ENCODE measurements around the gene DEPDC1. TPM values are rescaled to one million over a fixed set of nuclear protein-coding genes. Genes with fewer than 3 reads are reported as not detected.
"Not testable (repeated sequence)": the region's sequence is repeated elsewhere in the genome, so short reads cannot be mapped to it uniquely, and the experiment has no call there.

Gene DEPDC1
- polyA plus RNA-seq, 4 donors: 15.0 to 18.3 (median 16.8) TPM

DNA sequence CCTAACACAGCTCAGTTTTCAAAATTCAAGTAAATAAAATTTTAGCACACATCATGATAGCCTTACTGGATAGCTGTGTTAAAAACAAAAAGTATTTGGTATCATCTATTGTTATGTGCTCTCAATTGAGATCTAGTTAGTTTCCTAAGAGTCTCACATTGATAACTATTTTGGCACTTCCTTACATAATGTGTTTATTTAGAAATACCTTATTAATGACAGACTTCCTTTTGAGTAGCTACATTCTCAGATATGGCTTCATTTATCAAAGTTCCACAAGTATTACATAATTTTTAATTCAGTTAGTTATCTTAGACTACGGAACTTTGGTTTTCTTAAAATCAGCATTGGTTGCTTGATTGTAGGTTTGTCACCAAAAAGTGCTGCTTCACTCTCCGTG is 20.3 kb downstream of the DEPDC1 start:
- DNase-seq (ENCODE audit: low read depth in 4 of 4, low spot score in 3 of 4): not testable (repeated sequence)

DNA sequence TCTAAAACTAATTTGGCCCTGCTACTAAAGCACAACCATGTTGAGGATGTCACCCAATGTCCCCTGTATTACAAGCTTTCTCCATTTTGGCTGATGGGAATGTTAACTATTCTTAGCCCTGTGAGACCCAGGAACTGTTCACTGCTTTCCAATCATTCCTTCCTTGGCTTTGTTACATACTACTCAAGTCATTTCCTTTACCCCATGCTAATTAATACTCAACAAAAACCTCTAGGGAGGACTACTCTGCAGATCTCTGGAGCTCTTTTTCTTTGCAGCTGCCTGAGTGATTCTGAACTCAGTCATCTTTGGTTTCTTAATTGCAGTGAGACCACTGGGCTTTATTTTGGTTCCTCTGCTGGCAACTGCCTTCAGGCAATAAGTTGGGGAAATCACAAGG is 23.8 kb downstream of the DEPDC1 start:
- no peak for DNase-seq (ENCODE audit: low read depth in 4 of 4, low spot score in 3 of 4)

DNA sequence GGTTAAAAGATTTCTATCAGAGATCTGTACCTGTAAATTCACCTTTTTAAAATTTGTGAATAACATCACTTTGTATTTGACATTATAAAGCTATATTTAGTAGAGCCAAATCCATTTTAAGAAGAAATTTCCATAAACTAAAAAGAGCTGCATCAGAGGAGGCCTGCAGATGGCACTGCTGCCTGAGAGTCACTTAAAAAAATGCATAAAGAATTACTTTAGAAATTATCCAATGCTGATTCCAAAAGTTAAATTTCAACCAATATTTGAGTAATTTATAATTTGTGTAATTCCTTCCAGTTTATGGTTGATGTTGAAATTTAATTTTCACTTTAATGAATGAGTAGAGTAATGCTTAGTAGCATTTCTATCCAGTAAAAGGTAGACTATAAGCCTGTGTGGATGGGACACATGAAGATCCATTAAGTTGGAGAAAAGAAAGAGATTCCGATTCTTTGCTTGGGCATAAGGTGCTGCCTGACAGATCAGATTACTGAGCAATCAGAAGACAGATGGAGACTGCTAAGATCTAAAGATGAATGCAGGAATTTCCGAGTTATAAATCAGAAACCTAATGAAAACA is 26.4 kb downstream of the DEPDC1 start:
- no peak for DNase-seq (ENCODE audit: low read depth in 4 of 4, low spot score in 3 of 4)

DNA sequence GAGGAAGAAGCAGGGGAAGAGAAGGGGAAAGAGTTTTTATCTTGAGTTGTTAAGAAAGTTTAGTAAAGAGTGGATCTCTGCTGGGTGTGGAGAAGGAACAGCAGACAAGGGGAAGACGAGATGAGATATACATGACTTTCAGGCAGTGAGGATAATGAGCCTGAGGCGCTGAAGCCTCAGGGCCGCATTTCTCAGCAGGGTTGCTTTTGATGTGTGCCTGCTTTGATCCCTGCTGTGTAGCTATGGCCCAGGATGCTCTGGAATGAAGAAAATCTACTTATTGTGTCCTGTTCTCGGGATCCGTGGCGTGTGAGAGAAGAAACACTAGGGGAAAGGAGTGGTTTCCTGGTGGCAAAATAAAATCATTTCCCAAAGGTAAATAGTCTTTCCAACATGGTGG is 32.0 kb downstream of the DEPDC1 start:
- DNase-seq (ENCODE audit: low read depth in 4 of 4, low spot score in 3 of 4): no peak

DNA sequence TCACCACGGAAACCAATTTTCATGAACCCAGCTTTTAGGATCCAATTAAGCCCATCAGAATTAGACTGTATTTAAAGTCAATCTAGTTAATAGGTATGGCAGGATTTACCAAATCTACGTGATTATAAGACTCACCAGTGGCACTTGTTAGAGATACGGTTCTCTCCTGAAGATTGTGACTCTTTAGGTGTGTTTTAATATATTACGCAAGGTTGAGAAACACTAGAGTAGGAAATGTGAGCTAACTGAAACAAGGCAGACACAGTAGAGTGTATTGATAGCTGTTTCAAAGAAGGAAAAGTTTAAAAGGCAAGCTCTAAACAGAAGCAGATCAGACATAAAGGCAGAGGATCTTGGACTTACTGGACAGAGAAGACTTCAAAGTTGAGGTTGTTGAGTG is 35.9 kb downstream of the DEPDC1 start:
- no peak for DNase-seq (ENCODE audit: low read depth in 4 of 4, low spot score in 3 of 4)

DNA sequence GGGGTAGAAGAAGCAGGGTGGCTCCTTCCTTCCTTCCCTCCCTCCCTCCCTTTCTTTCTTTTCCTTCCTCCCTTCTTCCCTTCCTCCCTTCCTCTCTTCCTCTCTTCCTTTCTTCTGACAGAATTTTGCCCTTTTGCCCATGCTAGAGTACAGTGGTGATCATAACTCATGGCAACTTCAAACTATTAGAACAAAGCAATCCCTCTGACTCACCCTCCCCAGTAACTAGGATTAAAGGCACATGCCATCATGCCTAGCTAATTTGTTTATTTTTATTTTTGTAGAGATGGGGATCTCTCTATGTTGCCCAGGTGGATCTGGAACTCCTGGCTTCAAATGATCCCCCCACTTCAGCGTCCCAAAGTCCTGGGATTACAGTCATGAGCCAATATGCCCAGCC is 37.1 kb downstream of the DEPDC1 start:
- no peak for DNase-seq (ENCODE audit: low read depth in 4 of 4, low spot score in 3 of 4)

DNA sequence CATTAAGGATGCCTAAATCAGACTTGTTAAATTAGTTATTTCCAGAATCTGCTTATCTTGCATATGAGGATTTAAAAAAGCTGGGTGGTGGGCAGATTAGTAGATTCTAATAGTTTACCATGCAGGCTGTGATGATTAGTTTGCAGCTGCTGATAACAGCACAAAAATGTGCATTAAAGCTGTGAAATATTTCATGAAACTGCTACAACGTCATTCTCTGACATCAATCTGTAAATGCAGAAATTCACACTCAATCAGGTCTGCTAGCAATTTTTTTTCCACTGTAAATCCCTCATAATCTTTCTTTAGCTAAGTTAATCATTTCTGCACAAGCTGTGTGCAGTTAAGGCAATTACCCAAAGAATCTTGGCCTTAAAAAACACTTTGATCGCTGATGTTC is 37.8 kb downstream of the DEPDC1 start:
- DNase-seq (ENCODE audit: low read depth in 4 of 4, low spot score in 3 of 4): no peak

DNA sequence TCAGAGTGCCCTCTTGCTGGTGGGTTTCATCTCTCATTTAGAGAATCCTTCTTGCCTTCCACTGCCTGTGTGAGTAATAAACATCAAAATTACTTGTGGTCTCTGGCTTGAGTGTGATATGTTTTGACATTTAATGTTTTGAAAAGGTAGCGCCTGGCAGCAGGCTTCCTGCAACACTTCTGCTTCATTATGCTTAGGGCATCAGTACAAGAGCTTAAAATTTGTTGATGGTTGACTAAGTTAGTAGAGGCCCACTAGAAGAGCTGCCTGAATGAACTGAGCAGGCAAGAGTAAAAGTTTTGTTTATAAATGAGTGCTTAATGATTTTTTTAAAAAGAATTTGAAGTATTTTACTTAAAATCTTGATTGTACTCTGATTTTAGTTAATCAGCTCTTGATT is 40.7 kb downstream of the DEPDC1 start:
- no peak for DNase-seq (ENCODE audit: low read depth in 4 of 4, low spot score in 3 of 4)

DNA sequence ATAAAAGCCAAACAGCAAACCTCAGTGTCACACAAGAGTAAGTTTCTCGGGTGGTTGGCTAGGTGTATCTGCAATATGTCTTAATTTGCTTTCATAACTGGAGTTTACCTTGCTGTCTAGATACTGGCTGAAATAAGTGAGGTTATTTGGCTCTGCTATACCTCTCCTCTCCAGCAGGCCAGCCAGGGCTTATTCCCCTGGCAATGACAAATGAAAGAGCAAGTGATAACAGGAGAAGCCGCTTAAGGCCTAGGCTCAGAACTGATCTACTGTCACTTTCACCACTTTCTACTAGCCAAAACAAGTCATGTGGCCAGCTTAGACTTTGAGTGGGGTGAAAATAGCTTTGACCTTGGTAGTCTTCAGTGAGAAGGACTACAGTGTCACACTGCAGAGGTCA is 42.3 kb downstream of the DEPDC1 start:
- DNase-seq (ENCODE audit: low read depth in 4 of 4, low spot score in 3 of 4): no peak

DNA sequence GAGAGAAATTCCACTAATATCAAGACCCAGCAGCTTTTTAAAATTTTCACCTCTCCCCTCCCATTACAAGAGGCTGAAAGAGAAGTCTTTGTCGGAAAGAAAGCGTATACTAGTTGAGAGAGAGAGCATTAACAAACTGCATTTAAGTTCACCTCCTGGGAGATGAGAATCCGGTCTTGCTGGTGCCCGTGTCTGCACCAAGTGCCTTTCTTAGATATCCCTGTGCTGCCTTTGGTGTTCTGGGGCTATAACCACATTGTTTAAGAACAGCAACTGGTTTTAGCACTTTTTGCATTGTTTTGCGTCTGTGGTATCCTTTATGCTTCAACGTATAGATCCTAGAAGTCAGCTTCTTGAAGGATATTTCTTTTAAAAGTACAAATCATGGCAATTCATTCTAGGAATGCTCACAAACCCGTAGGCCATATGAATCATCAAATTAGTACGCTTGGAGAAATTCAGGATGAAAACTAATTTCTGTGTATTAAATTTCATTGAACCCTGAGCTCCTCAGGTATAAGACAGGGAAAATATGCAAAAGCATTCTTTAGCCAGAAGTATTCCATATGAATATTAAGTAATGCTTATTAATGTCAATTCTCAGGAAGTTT is 43.7 kb downstream of the DEPDC1 start:
- DNase-seq (ENCODE audit: low read depth in 4 of 4, low spot score in 3 of 4): no peak

DNA sequence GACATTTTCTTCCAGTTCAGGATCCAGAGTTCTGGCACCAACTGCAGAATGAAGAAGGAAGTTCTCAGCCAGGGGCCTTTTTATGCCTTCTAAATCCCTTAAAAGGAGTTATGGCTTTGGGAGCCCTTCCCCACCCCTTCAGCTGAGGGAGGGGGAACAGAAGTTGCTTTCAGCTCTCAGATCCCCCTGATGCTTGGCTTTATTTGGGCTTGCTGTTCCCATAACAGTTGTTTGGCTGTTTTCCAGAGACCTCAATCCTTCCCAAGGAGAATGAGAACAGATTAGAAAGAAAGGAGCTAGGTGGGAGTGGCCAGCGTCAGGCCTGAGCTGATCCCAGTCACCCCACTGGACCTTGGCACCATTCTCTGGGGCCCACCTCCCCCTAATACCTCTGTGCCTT is 47.0 kb downstream of the DEPDC1 start, which contains the start of gene RPE65:
Gene RPE65 (minus strand): TSS at position 54 of the 400 bp plus-strand sequence. CDS start 49 bp downstream, at position 5.
- no peak for DNase-seq (ENCODE audit: low read depth in 4 of 4, low spot score in 3 of 4)

DNA sequence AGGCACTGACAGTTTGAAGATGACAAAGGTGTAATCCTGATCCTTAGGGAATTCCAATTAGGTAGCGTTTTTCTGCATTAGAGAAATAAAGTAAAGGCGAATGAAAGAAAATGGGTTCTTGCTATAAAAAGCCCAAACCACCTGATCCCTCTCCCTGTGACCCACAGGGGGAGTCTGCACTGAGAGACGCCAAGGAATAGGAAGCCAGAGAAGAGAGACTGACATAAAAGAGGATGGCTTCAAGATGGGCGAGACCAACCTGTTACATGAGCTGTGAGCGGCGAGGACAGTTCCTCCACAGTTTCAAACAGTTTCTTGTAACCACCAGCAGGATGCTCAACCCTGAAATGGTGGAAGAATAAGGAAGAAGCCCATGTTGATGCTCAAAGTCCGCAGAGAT is 48.5 kb downstream of the DEPDC1 start:
- no peak for DNase-seq (ENCODE audit: low read depth in 4 of 4, low spot score in 3 of 4)

DNA sequence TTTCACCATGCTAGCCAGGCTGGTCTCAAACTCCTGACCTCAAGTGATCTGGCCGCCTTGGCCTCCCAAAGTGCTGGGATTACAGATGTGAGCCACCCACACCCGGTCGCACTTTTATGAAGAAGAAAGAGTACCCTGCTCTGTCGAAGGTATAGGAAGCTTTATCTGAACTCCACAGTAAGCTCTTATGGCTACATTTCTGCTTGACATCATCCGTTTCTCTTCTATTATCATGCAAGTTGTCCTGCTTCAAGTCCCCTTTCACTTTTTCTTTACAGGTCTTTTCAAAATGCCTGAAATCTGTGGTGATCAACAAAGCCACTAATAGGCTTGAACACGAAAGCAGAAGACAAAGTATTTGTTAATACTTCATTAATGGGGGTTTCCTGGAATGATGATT is 51.2 kb downstream of the DEPDC1 start:
- DNase-seq (ENCODE audit: low read depth in 4 of 4, low spot score in 3 of 4): no peak

DNA sequence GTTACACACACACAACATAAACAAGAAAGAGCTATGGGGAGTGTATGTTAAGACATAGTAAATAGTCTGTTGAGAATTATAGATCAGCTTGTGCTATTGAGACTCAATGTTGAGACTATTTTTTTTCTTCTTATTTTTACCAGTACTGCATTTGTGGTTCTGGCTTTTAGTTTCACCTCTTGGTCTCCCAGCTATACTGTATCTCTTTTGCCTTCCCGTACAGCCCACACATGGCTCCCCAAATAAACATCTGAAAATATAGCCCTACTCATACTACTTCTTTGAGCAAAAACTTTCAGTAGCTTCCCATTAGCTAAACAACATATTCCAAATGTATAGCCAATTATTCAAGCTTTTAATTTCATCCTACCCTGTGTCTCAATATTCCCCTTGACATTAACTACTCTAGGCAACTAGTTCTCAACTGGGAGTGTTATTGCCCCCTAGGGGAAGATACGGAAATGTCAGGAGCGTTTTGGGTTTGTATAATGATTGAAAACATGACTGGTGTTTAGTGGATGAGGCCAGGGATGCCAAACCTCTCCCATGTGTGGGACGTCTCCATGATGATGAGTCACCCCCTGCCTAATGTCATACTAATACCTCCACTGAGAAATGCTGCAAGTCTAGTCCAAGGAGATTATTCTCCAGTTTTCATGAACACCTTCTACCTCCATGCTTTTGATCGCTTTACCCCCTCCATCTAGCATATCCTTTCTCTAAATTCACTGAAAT is 53.9 kb downstream of the DEPDC1 start:
- no peak for DNase-seq (ENCODE audit: low read depth in 4 of 4, low spot score in 3 of 4)

DNA sequence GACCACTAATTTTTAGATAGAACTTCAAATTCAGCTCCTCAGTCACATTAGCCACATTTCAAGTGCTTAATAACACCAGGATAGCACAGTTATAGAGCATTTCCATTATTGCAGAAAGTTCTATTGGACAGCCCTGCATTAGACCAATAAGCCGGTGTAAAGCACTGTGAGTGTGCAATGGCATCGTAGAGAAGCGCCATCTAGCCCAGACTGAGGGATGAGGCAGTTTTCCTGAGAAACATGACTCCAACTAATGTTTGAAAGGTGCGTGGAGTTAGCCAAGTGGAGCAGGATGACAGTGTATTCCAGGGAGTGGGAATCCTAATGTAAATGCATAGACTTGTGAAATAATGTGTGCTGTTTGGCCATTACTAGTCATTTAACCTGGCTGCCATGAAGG is 54.9 kb downstream of the DEPDC1 start:
- no peak for DNase-seq (ENCODE audit: low read depth in 4 of 4, low spot score in 3 of 4)

DNA sequence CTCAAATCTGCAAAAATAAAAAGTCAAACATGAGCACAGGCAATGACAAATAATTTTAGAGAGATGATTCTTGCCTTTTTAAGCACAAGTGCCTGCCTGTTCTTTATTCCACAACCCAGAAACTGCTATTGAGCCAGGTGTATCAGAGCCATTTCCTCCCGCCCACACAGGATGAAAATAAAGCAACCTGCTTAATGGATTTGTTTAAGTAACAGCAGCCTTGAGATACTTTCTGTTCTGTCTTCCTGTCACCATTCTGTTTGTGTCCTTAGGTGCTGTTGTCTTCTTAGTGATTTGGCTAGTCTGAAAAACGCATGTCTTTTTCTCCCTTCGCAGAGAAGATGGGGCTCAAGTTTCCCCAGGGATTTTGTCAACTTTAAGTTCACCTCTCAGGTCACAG is 58.6 kb downstream of the DEPDC1 start:
- no peak for DNase-seq (ENCODE audit: low read depth in 4 of 4, low spot score in 3 of 4)

DNA sequence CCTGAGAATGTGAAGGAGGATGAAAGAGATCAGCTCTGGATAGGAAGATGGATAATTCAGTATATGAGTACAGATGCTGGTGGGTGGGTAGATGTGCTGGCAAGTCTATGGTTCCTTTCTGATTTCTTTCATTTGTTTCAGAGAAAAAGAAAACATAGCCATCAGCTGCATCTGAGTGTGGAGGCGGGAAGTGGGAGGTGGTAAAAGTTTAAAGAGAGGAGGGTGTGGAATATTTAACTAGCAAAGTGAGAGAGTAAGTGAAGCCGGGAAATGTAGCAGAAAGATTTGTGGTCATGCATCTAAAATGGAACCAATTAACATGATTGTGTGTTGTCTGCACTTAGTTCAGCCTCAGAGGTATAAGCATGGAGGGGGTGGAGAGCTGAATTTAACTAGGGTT is 63.5 kb downstream of the DEPDC1 start:
- DNase-seq (ENCODE audit: low read depth in 4 of 4, low spot score in 3 of 4): no peak

DNA sequence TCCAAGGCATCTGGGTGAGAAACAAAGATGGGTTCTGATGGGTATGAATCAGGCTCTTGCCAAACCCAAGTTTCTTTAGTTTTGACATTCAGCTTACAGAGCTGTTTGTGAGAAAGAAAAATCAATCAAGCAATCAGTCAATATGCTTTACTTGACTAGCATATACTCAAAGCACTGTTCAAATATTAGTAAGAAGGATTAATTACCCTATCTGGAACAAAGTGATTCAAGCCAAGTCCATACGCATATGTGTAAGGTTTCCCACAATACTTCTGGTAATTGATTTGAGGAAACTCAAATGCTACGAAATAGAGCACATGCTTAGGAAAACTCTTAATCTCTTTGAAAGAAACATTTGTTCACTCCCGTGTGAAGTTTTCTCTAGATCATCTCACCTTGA is 65.8 kb downstream of the DEPDC1 start:
- DNase-seq (ENCODE audit: low read depth in 4 of 4, low spot score in 3 of 4): no peak

DNA sequence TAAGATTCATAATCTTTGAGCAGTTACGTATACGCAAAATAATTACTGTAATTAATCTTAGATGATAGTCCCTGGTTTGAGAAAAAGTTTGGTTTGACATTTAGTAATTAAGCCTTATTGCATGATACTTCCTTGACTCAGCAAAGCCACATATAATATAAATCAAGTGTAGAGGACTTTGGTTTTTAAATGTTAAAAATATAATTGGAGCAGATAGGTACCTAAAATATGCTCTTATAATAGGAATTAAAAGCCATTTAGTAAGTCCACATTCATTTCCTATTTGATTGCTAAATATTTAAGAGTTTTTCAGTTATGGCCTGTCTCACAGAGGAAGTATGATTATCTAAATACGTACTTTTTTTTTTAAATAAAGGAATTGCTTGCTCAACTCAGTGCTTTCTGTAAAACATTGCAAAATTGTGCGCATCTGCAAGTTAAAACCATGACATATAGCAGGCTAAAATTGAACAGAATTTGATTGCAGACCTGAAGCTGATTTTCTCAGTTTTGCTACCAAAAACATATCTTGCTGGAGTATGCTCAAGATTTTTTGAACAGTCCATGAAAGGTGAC is 67.6 kb downstream of the DEPDC1 start:
- DNase-seq (ENCODE audit: low read depth in 4 of 4, low spot score in 3 of 4): no peak

DNA sequence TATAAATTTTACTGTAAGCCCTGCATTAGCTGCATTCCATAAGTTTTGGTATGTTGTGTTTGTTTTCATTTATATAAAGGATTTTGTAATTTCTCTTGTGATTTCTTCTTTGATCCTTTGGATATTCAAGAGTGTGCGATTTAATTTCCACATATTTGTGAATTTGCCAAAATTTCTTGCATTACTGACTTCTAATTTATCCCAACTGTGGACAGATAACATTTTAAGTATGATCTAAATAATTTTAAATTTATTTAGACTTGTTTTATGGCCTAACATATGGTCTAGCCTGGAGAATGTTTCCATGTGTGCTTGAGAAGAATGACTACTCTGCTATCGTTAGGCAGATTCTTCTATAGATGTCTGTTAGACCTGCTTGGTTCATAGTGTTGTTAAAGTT is 70.3 kb downstream of the DEPDC1 start:
- DNase-seq (ENCODE audit: low read depth in 4 of 4, low spot score in 3 of 4): no peak

Data from left renal pelvis (tissue), 4 donors.